GDM1 (cell line): ENCODE measurements around the gene KCNK4.

Source experiments
- DNase-seq: peaks from one replicate; lab custom pipeline; 2025; lab: John Stamatoyannopoulos, UW

The KCNK4 gene

DNA sequence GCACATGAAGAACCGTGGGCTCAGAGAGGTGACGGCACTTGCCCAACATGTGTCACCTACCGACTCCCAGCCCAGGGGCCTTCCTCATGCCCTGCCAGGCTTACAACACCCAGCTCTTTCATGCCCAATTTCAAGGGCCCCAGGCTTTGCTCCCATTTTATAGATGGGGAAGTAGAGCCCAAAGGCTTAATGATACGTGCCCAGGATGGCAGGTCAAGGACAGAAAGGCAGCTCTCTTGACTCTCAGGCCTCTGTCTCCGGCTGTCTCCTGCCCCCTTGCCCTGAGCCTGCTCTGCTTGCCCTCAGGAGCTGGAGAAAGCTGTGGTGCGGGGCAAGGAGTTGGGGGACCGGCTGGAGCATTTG is 57.9 kb downstream of the KCNK4 start:
- no peak for DNase-seq

DNA sequence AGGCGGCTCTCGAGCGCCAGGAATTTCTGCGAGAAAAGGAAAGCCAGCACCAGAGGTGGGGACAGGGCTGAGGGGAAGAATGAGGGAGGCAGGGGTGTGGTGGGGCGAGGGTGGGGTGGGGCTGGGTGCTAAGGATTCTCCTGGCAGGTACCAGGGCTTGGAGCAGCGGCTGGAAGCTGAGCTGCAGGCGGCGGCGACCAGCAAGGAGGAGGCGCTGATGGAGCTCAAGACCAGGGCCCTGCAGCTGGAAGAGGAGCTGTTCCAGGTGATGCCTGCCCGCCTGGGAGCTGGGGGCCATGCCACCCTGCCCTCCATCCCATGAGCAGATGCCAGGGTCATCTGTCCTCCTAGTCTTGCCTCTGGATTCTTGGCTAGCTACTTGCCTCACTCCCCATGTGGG is 58.3 kb downstream of the KCNK4 start:
- no peak for DNase-seq
